Measurements from ENCODE around the gene AFAP1.

The AFAP1 gene

GRCh38 chr4:7752649-7753048, 187.0 kb downstream of the AFAP1 start:
- Histone ChIP-seq H3K4me1 (ENCODE audit: control insufficient read depth, insufficient read depth, low read length) (peaks cover 8% of the 10 kb centered on the region), H3K9me3 (ENCODE audit: control insufficient read depth, low read length) (no peaks in the 10 kb centered on the region), H3K36me3 (ENCODE audit: control insufficient read depth, insufficient read depth, low read length) (no peaks in the 10 kb centered on the region), H3K27me3 (ENCODE audit: control insufficient read depth, insufficient read depth, low read length, poor library complexity, severe bottlenecking) (no peaks in the 10 kb centered on the region), H3K4me3 (ENCODE audit: insufficient read depth, low read depth, low read length) (no peak overlapping the region), H3K27ac (ENCODE audit: insufficient read depth, low read depth, low read length, poor library complexity, severe bottlenecking) (no peak overlapping the region)
- WGBS, 2 experiments = 89 to 95% methylated on average over 6 of the region's 6 CpGs

- no peaks in the 10 kb centered on the region for H3K36me3 ChIP-seq (ENCODE audit: control insufficient read depth, insufficient read depth, low read length)
- H3K9me3 ChIP-seq (ENCODE audit: control insufficient read depth, low read length) = no peaks in the 10 kb centered on the region
- no peaks in the 10 kb centered on the region for H3K27me3 ChIP-seq (ENCODE audit: control insufficient read depth, insufficient read depth, low read length, poor library complexity, severe bottlenecking)
- H3K4me1 ChIP-seq (ENCODE audit: control insufficient read depth, insufficient read depth, low read length) = no peaks in the 10 kb centered on the region
- no peak overlapping the region for H3K27ac ChIP-seq (ENCODE audit: insufficient read depth, low read depth, low read length, poor library complexity, severe bottlenecking)
- no peak overlapping the region for H3K4me3 ChIP-seq (ENCODE audit: insufficient read depth, low read depth, low read length)
Observed at GRCh38 chr4:7750972-7751371, 188.7 kb downstream of the AFAP1 start.

GRCh38 chr4:7750523-7750922, 189.1 kb downstream of the AFAP1 start:
- Histone ChIP-seq H3K4me1 (ENCODE audit: control insufficient read depth, insufficient read depth, low read length) (no peaks in the 10 kb centered on the region), H3K27ac (ENCODE audit: insufficient read depth, low read depth, low read length, poor library complexity, severe bottlenecking) (no peak overlapping the region), H3K4me3 (ENCODE audit: insufficient read depth, low read depth, low read length) (no peak overlapping the region), H3K36me3 (ENCODE audit: control insufficient read depth, insufficient read depth, low read length) (no peaks in the 10 kb centered on the region), H3K27me3 (ENCODE audit: control insufficient read depth, insufficient read depth, low read length, poor library complexity, severe bottlenecking) (no peaks in the 10 kb centered on the region), H3K9me3 (ENCODE audit: control insufficient read depth, low read length) (no peaks in the 10 kb centered on the region)
- WGBS, 2 experiments = 75 to 78% methylated on average over 6 of the region's 6 CpGs

GRCh38 chr4:7747566-7747965, 192.1 kb downstream of the AFAP1 start:
- H3K27me3 ChIP-seq (ENCODE audit: control insufficient read depth, insufficient read depth, low read length, poor library complexity, severe bottlenecking) = no peaks in the 10 kb centered on the region
- H3K4me3 ChIP-seq (ENCODE audit: insufficient read depth, low read depth, low read length) = no peak overlapping the region
- H3K4me1 ChIP-seq (ENCODE audit: control insufficient read depth, insufficient read depth, low read length) = no peaks in the 10 kb centered on the region
- H3K9me3 ChIP-seq (ENCODE audit: control insufficient read depth, low read length) = no peaks in the 10 kb centered on the region
- H3K27ac ChIP-seq (ENCODE audit: insufficient read depth, low read depth, low read length, poor library complexity, severe bottlenecking) = no peak overlapping the region
- H3K36me3 ChIP-seq (ENCODE audit: control insufficient read depth, insufficient read depth, low read length) = no peaks in the 10 kb centered on the region
- 93 to 94% methylated on average over 11 of the region's 11 CpGs for WGBS, 2 experiments

GRCh38 chr4:7747062-7747385, 192.6 kb downstream of the AFAP1 start:
- Histone ChIP-seq H3K27me3 (ENCODE audit: control insufficient read depth, insufficient read depth, low read length, poor library complexity, severe bottlenecking) (no peaks in the 10 kb centered on the region), H3K36me3 (ENCODE audit: control insufficient read depth, insufficient read depth, low read length) (no peaks in the 10 kb centered on the region), H3K4me3 (ENCODE audit: insufficient read depth, low read depth, low read length) (no peak overlapping the region), H3K27ac (ENCODE audit: insufficient read depth, low read depth, low read length, poor library complexity, severe bottlenecking) (no peak overlapping the region), H3K9me3 (ENCODE audit: control insufficient read depth, low read length) (no peaks in the 10 kb centered on the region), H3K4me1 (ENCODE audit: control insufficient read depth, insufficient read depth, low read length) (no peaks in the 10 kb centered on the region)
- 93 to 94% methylated on average over 7 of the region's 7 CpGs for WGBS, 2 experiments

- no peak overlapping the region for H3K4me3 ChIP-seq (ENCODE audit: insufficient read depth, low read depth, low read length)
- no peaks in the 10 kb centered on the region for H3K36me3 ChIP-seq (ENCODE audit: control insufficient read depth, insufficient read depth, low read length)
- whole genome bisulfite sequencing, 2 experiments = 94 to 96% methylated on average over 20 of the region's 20 CpGs
- H3K27me3 ChIP-seq (ENCODE audit: control insufficient read depth, insufficient read depth, low read length, poor library complexity, severe bottlenecking) = no peaks in the 10 kb centered on the region
- no peaks in the 10 kb centered on the region for H3K4me1 ChIP-seq (ENCODE audit: control insufficient read depth, insufficient read depth, low read length)
- H3K27ac ChIP-seq (ENCODE audit: insufficient read depth, low read depth, low read length, poor library complexity, severe bottlenecking) = no peak overlapping the region
- H3K9me3 ChIP-seq (ENCODE audit: control insufficient read depth, low read length) = no peaks in the 10 kb centered on the region
Observed at GRCh38 chr4:7746351-7747061, 193.2 kb downstream of the AFAP1 start.

- WGBS, 2 experiments = 91% methylated on average over 15 of the region's 15 CpGs
- Histone ChIP-seq H3K27ac (ENCODE audit: insufficient read depth, low read depth, low read length, poor library complexity, severe bottlenecking) (no peak overlapping the region), H3K27me3 (ENCODE audit: control insufficient read depth, insufficient read depth, low read length, poor library complexity, severe bottlenecking) (no peaks in the 10 kb centered on the region), H3K9me3 (ENCODE audit: control insufficient read depth, low read length) (no peaks in the 10 kb centered on the region), H3K36me3 (ENCODE audit: control insufficient read depth, insufficient read depth, low read length) (no peaks in the 10 kb centered on the region), H3K4me3 (ENCODE audit: insufficient read depth, low read depth, low read length) (no peak overlapping the region), H3K4me1 (ENCODE audit: control insufficient read depth, insufficient read depth, low read length) (no peaks in the 10 kb centered on the region)
Observed at GRCh38 chr4:7745301-7745885, 194.3 kb downstream of the AFAP1 start.

GRCh38 chr4:7744142-7744804, 195.4 kb downstream of the AFAP1 start:
- H3K27me3 ChIP-seq (ENCODE audit: control insufficient read depth, insufficient read depth, low read length, poor library complexity, severe bottlenecking) = no peaks in the 10 kb centered on the region
- no peaks in the 10 kb centered on the region for H3K36me3 ChIP-seq (ENCODE audit: control insufficient read depth, insufficient read depth, low read length)
- no peaks in the 10 kb centered on the region for H3K9me3 ChIP-seq (ENCODE audit: control insufficient read depth, low read length)
- H3K27ac ChIP-seq (ENCODE audit: insufficient read depth, low read depth, low read length, poor library complexity, severe bottlenecking) = no peak overlapping the region
- H3K4me3 ChIP-seq (ENCODE audit: insufficient read depth, low read depth, low read length) = no peak overlapping the region
- no peaks in the 10 kb centered on the region for H3K4me1 ChIP-seq (ENCODE audit: control insufficient read depth, insufficient read depth, low read length)
- WGBS, 2 experiments = 84 to 85% methylated on average over 16 of the region's 16 CpGs

GRCh38 chr4:7742807-7743280, 196.8 kb downstream of the AFAP1 start:
- Histone ChIP-seq H3K4me3 (ENCODE audit: insufficient read depth, low read depth, low read length) (no peak overlapping the region), H3K4me1 (ENCODE audit: control insufficient read depth, insufficient read depth, low read length) (no peaks in the 10 kb centered on the region), H3K27ac (ENCODE audit: insufficient read depth, low read depth, low read length, poor library complexity, severe bottlenecking) (no peak overlapping the region), H3K27me3 (ENCODE audit: control insufficient read depth, insufficient read depth, low read length, poor library complexity, severe bottlenecking) (no peaks in the 10 kb centered on the region), H3K36me3 (ENCODE audit: control insufficient read depth, insufficient read depth, low read length) (no peaks in the 10 kb centered on the region), H3K9me3 (ENCODE audit: control insufficient read depth, low read length) (no peaks in the 10 kb centered on the region)
- 81% methylated on average over 8 of the region's 8 CpGs for WGBS, 2 experiments

- Histone ChIP-seq H3K36me3 (ENCODE audit: control insufficient read depth, insufficient read depth, low read length) (no peaks in the 10 kb centered on the region), H3K4me3 (ENCODE audit: insufficient read depth, low read depth, low read length) (no peak overlapping the region), H3K27ac (ENCODE audit: insufficient read depth, low read depth, low read length, poor library complexity, severe bottlenecking) (no peak overlapping the region), H3K9me3 (ENCODE audit: control insufficient read depth, low read length) (no peaks in the 10 kb centered on the region), H3K27me3 (ENCODE audit: control insufficient read depth, insufficient read depth, low read length, poor library complexity, severe bottlenecking) (no peaks in the 10 kb centered on the region), H3K4me1 (ENCODE audit: control insufficient read depth, insufficient read depth, low read length) (no peaks in the 10 kb centered on the region)
- WGBS, 2 experiments = 91 to 95% methylated on average over 18 of the region's 18 CpGs
Observed at GRCh38 chr4:7741946-7742806, 197.5 kb downstream of the AFAP1 start.

Data from ectodermal cell (in vitro differentiated cells).